ENCODE measurements around the gene TTI1.

- TF ChIP-seq CTCF (IDR thresholded peaks at IDR 0.05; ENCODE audit: low read length): no peak
- TF ChIP-seq EZH2 (IDR thresholded peaks at IDR 0.05; ENCODE audit: borderline replicate concordance, low read length): no peak
Observed at GRCh38 chr20:37948956-37949355, 84.3 kb downstream of the TTI1 start.
